CD8-positive, alpha-beta memory T cell (primary cell): Measurements from ENCODE around the gene CHGA. TPM values are rescaled to one million over a fixed set of nuclear protein-coding genes. Genes with fewer than 3 reads are reported as not detected.

ENCODE experiments used
- CTCF ChIA-PET: fragments of 350-600 bp; sonication (Branson Sonifier 250); formaldehyde crosslinking; loops from one replicate; lab custom pipeline; 2021; ENCODE audit warnings: antibody characterized with exemption; lab: Charles Lee
- POLR2A ChIA-PET: fragments of 350-600 bp; sonication (Branson Sonifier 250); formaldehyde crosslinking; loops from one replicate; lab custom pipeline; 2021; ENCODE audit warnings: antibody characterized with exemption; lab: Charles Lee
- DNase-seq, 5 donors: peaks; one replicate each; pipeline versions ENCODE4 v3.0.0 to v3.0.0-alpha.2; 2020 to 2022; ENCODE audit warnings: mixed read lengths in 1 of 5
- H3K27ac ChIP-seq: one replicate; pipeline ENCODE4 v1.7.0; 2013; ENCODE audit warnings: low read depth, mild to moderate bottlenecking, low read length, moderate library complexity
- H3K27me3 ChIP-seq: 2 replicates; pipeline ENCODE4 v1.7.0; 2013; ENCODE audit warnings: low read length, mild to moderate bottlenecking; ENCODE audit not compliant: insufficient read depth, poor library complexity, severe bottlenecking
- H3K36me3 ChIP-seq: 2 replicates; pipeline ENCODE4 v1.7.0; 2013; ENCODE audit warnings: mild to moderate bottlenecking, low read length, moderate library complexity; ENCODE audit not compliant: insufficient read depth
- H3K4me1 ChIP-seq: 2 replicates; pipeline ENCODE4 v1.7.0; 2013; ENCODE audit warnings: mild to moderate bottlenecking, low read length, moderate library complexity; ENCODE audit not compliant: insufficient read depth
- H3K4me3 ChIP-seq: 2 replicates; pipeline ENCODE4 v1.7.0; 2013; ENCODE audit warnings: mild to moderate bottlenecking, low read length
- H3K9me3 ChIP-seq: 2 replicates; pipeline ENCODE4 v1.7.0; 2013; ENCODE audit warnings: mild to moderate bottlenecking, low read length
- H3K27ac Mint-ChIP-seq, 8 donors: one replicate each; pipeline ENCODE4 v1.8.0; 2020 to 2021; ENCODE audit warnings: mixed read lengths in 8 of 8, mild to moderate bottlenecking in 6 of 8, inconsistent platforms in 3 of 8, moderate library complexity in 3 of 8
- H3K27me3 Mint-ChIP-seq, 2 donors: one replicate each; pipeline ENCODE4 v1.8.0; 2020 to 2021; ENCODE audit warnings: mixed read lengths in 2 of 2, mild to moderate bottlenecking in 1 of 2, moderate library complexity in 1 of 2
- H3K36me3 Mint-ChIP-seq, 3 donors: one replicate each; pipeline ENCODE4 v1.8.0; 2020 to 2021; ENCODE audit warnings: mixed read lengths in 3 of 3, inconsistent platforms in 1 of 3, mild to moderate bottlenecking in 1 of 3
- H3K4me1 Mint-ChIP-seq, 3 donors: one replicate each; pipeline ENCODE4 v1.8.0; 2020 to 2021; ENCODE audit warnings: mixed read lengths in 3 of 3, inconsistent platforms in 1 of 3, mild to moderate bottlenecking in 1 of 3
- H3K4me3 Mint-ChIP-seq, 7 donors: one replicate each; pipeline ENCODE4 v1.8.0; 2020 to 2021; ENCODE audit warnings: mixed read lengths in 7 of 7, mild to moderate bottlenecking in 6 of 7, moderate library complexity in 4 of 7, inconsistent platforms in 2 of 7
- H3K9me3 Mint-ChIP-seq, 5 donors: one replicate each; pipeline ENCODE4 v1.8.0; 2020 to 2022; ENCODE audit warnings: mixed read lengths in 5 of 5, mild to moderate bottlenecking in 3 of 5, moderate library complexity in 2 of 5, inconsistent platforms in 1 of 5
- polyA plus RNA-seq: library from polyadenylated mRNA; unstranded; fragments of 300-500 nt; fragmentation: Illumina TruSeq; gene quantifications from one replicate; pipeline ENCODE4 v1.2.3, GENCODE V29; 2021
- total RNA-seq, 2 experiments: library from RNA; stranded (reverse); gene quantifications; one replicate each; pipeline ENCODE4 v1.2.3, GENCODE V29; 2021

The CHGA gene
- total and polyA plus RNA-seq, 3 experiments from 2014 or later = not detected

GRCh38 chr14:92920001-92920400 is 2.9 kb upstream of the CHGA start:
- ChIA-PET CTCF (no interaction called here), POLR2A (no interaction called here)
- peaks cover 0 to 12% (median 1%) of the 10 kb centered on the region in 3 donors for H3K36me3 Mint-ChIP-seq
- no peak overlapping the region for H3K27ac Mint-ChIP-seq
- Histone ChIP-seq H3K9me3 (no peaks in the 10 kb centered on the region), H3K36me3 (no peaks in the 10 kb centered on the region), H3K27me3 (peaks cover 9% of the 10 kb centered on the region), H3K27ac (no peak overlapping the region), H3K4me1 (no peaks in the 10 kb centered on the region), H3K4me3 (no peak overlapping the region)
- H3K9me3 Mint-ChIP-seq = peaks cover 0 to 6% (median 2%) of the 10 kb centered on the region in 5 donors
- peaks cover 25 to 48% of the 10 kb centered on the region in 2 donors for H3K27me3 Mint-ChIP-seq
- no peak for DNase-seq
- H3K4me3 Mint-ChIP-seq = no peak overlapping the region
- H3K4me1 Mint-ChIP-seq = peaks cover 0 to 9% (median 9%) of the 10 kb centered on the region in 3 donors

- H3K36me3 Mint-ChIP-seq = peaks cover 0 to 12% (median 1%) of the 10 kb centered on the region in 3 donors
- DNase-seq = no peak
- Histone ChIP-seq H3K4me3 (no peak overlapping the region), H3K4me1 (no peaks in the 10 kb centered on the region), H3K27me3 (peaks cover 9% of the 10 kb centered on the region), H3K9me3 (no peaks in the 10 kb centered on the region), H3K36me3 (no peaks in the 10 kb centered on the region), H3K27ac (no peak overlapping the region)
- H3K4me1 Mint-ChIP-seq = peaks cover 0 to 10% (median 9%) of the 10 kb centered on the region in 3 donors
- peak overlapping the region in 2 of 7 donors; percentile 15 to 28 for H3K4me3 Mint-ChIP-seq
- CTCF ChIA-PET = interaction anchor here (0.8 kb wide), 1 partner anchor 17 kb away, joined by 4 read pairs; no protein-coding TSS in a partner anchor
- peaks cover 0 to 6% (median 2%) of the 10 kb centered on the region in 5 donors for H3K9me3 Mint-ChIP-seq
- POLR2A ChIA-PET = no interaction called here
- H3K27me3 Mint-ChIP-seq = peaks cover 31 to 52% of the 10 kb centered on the region in 2 donors
- H3K27ac Mint-ChIP-seq = no peak overlapping the region
These were observed 705 bp upstream of the CHGA start for GRCh38 chr14:92922155-92922735.

GRCh38 chr14:92923744-92924103 is 774 bp downstream of the CHGA start:
- Histone ChIP-seq H3K4me3 (no peak overlapping the region), H3K9me3 (no peaks in the 10 kb centered on the region), H3K36me3 (no peaks in the 10 kb centered on the region), H3K4me1 (no peaks in the 10 kb centered on the region), H3K27me3 (peaks cover 9% of the 10 kb centered on the region), H3K27ac (no peak overlapping the region)
- Mint-ChIP-seq H3K36me3 (peaks cover 0 to 12% (median 1%) of the 10 kb centered on the region in 3 donors), H3K27ac (no peak overlapping the region), H3K27me3 (peaks cover 27 to 40% of the 10 kb centered on the region in 2 donors), H3K4me1 (peaks cover 0 to 10% (median 9%) of the 10 kb centered on the region in 3 donors), H3K9me3 (peaks cover 0 to 5% (median 2%) of the 10 kb centered on the region in 5 donors), H3K4me3 (no peak overlapping the region)
- CTCF ChIA-PET = no interaction called here
- no peak for DNase-seq
- POLR2A ChIA-PET = no interaction called here

GRCh38 chr14:92924247-92924646 is 1.3 kb downstream of the CHGA start:
- Mint-ChIP-seq H3K9me3 (peaks cover 0 to 5% (median 2%) of the 10 kb centered on the region in 5 donors), H3K27ac (no peak overlapping the region), H3K27me3 (peaks cover 27 to 40% of the 10 kb centered on the region in 2 donors), H3K36me3 (peaks cover 0 to 12% (median 1%) of the 10 kb centered on the region in 3 donors), H3K4me3 (no peak overlapping the region), H3K4me1 (peaks cover 0 to 10% (median 9%) of the 10 kb centered on the region in 3 donors)
- ChIA-PET POLR2A (no interaction called here), CTCF (no interaction called here)
- no peaks in the 10 kb centered on the region for H3K9me3 ChIP-seq
- H3K36me3 ChIP-seq = no peaks in the 10 kb centered on the region
- no peak overlapping the region for H3K4me3 ChIP-seq
- no peaks in the 10 kb centered on the region for H3K4me1 ChIP-seq
- H3K27me3 ChIP-seq = peaks cover 9% of the 10 kb centered on the region
- no peak for DNase-seq
- no peak overlapping the region for H3K27ac ChIP-seq

GRCh38 chr14:92925446-92925845 is 2.5 kb downstream of the CHGA start:
- no peaks in the 10 kb centered on the region for H3K4me1 ChIP-seq
- H3K27me3 Mint-ChIP-seq = peaks cover 25 to 36% of the 10 kb centered on the region in 2 donors
- H3K27ac ChIP-seq = no peak overlapping the region
- DNase-seq = no peak
- H3K4me3 ChIP-seq = no peak overlapping the region
- H3K4me3 Mint-ChIP-seq = peak overlapping the region in 1 of 7 donors; percentile 52
- peaks cover 0 to 5% (median 2%) of the 10 kb centered on the region in 5 donors for H3K9me3 Mint-ChIP-seq
- H3K9me3 ChIP-seq = no peaks in the 10 kb centered on the region
- ChIA-PET POLR2A (no interaction called here), CTCF (no interaction called here)
- H3K27me3 ChIP-seq = peaks cover 9% of the 10 kb centered on the region
- no peaks in the 10 kb centered on the region for H3K36me3 ChIP-seq
- H3K4me1 Mint-ChIP-seq = peaks cover 0 to 10% (median 9%) of the 10 kb centered on the region in 3 donors
- peaks cover 0 to 12% (median 1%) of the 10 kb centered on the region in 3 donors for H3K36me3 Mint-ChIP-seq
- H3K27ac Mint-ChIP-seq = no peak overlapping the region

GRCh38 chr14:92926180-92926845 is 3.4 kb downstream of the CHGA start:
- no peak overlapping the region for H3K4me3 ChIP-seq
- H3K27ac ChIP-seq = no peak overlapping the region
- H3K36me3 Mint-ChIP-seq = peaks cover 0 to 12% (median 1%) of the 10 kb centered on the region in 3 donors
- POLR2A ChIA-PET = no interaction called here
- H3K27ac Mint-ChIP-seq = no peak overlapping the region
- H3K27me3 ChIP-seq = peaks cover 9% of the 10 kb centered on the region
- peaks cover 0 to 5% (median 2%) of the 10 kb centered on the region in 5 donors for H3K9me3 Mint-ChIP-seq
- CTCF ChIA-PET = no interaction called here
- peaks cover 25 to 30% of the 10 kb centered on the region in 2 donors for H3K27me3 Mint-ChIP-seq
- H3K4me1 ChIP-seq = no peaks in the 10 kb centered on the region
- DNase-seq = no peak
- H3K36me3 ChIP-seq = no peaks in the 10 kb centered on the region
- no peak overlapping the region for H3K4me3 Mint-ChIP-seq
- H3K4me1 Mint-ChIP-seq = peaks cover 2 to 10% (median 9%) of the 10 kb centered on the region in 3 donors
- H3K9me3 ChIP-seq = no peaks in the 10 kb centered on the region

- no peak for DNase-seq
- Histone ChIP-seq H3K36me3 (no peaks in the 10 kb centered on the region), H3K4me3 (no peak overlapping the region), H3K27ac (no peak overlapping the region), H3K9me3 (no peaks in the 10 kb centered on the region), H3K27me3 (peaks cover 5% of the 10 kb centered on the region), H3K4me1 (no peaks in the 10 kb centered on the region)
- H3K27me3 Mint-ChIP-seq = peaks cover 20 to 25% of the 10 kb centered on the region in 2 donors
- no peak overlapping the region for H3K27ac Mint-ChIP-seq
- peaks cover 2 to 10% (median 9%) of the 10 kb centered on the region in 3 donors for H3K4me1 Mint-ChIP-seq
- no peak overlapping the region for H3K4me3 Mint-ChIP-seq
- peaks cover 0 to 4% (median 2%) of the 10 kb centered on the region in 5 donors for H3K9me3 Mint-ChIP-seq
- peaks cover 0 to 8% (median 1%) of the 10 kb centered on the region in 3 donors for H3K36me3 Mint-ChIP-seq
- POLR2A ChIA-PET = no interaction called here
- CTCF ChIA-PET = no interaction called here
These were observed 4.0 kb downstream of the CHGA start for GRCh38 chr14:92926931-92927330.
